Measurements from ENCODE around the gene ZNF43.

- TF ChIP-seq TAF1 (IDR thresholded peaks at IDR 0.05; ENCODE audit: low read depth, low read length), result no peak
- TF ChIP-seq POLR2A (IDR thresholded peaks at IDR 0.05; ENCODE audit: low read depth, low read length), result no peak
- no peak for TF ChIP-seq POLR2AphosphoS5 (IDR thresholded peaks at IDR 0.05; ENCODE audit: low read depth, low read length)
- no peak for TF ChIP-seq SPI1 (IDR thresholded peaks at IDR 0.05; ENCODE audit: low read depth, low read length)
- no peak for TF ChIP-seq POU2F2 (IDR thresholded peaks at IDR 0.05; ENCODE audit: low read depth, low read length)
Measured at GRCh38 chr19:21824679-21825078, 11.3 kb downstream of the ZNF43 start.
